IPS DF 19.7 (cell line): ENCODE data around the gene PDE4D.

Experiments used
- DNase-seq: peaks from one replicate; pipeline ENCODE4 v3.0.0-alpha.2; 2013; ENCODE audit warnings: low read depth, low spot score

PDE4D gene

GRCh38 chr5:59838989-59839388 lies 54.5 kb downstream of the PDE4D start:
- DNase-seq: no peak

GRCh38 chr5:59838067-59838466 lies 55.5 kb downstream of the PDE4D start:
- DNase-seq: no peak

- no peak for DNase-seq
Measured at GRCh38 chr5:59837071-59837470, 56.5 kb downstream of the PDE4D start.

GRCh38 chr5:59835800-59836199 lies 57.7 kb downstream of the PDE4D start:
- no peak for DNase-seq

- DNase-seq: no peak
Measured at GRCh38 chr5:59833448-59833847, 60.1 kb downstream of the PDE4D start.

GRCh38 chr5:59832577-59833301 lies 60.8 kb downstream of the PDE4D start:
- DNase-seq: no peak

- DNase-seq: no peak
Measured at GRCh38 chr5:59831326-59832010, 62.1 kb downstream of the PDE4D start.

- no peak for DNase-seq
Measured at GRCh38 chr5:59830536-59831200, 62.9 kb downstream of the PDE4D start.

GRCh38 chr5:59829922-59830321 lies 63.6 kb downstream of the PDE4D start:
- DNase-seq: no peak

- DNase-seq: no peak
Measured at GRCh38 chr5:59829386-59829785, 64.1 kb downstream of the PDE4D start.

GRCh38 chr5:59828623-59829022 lies 64.9 kb downstream of the PDE4D start:
- DNase-seq: no peak

- no peak for DNase-seq
Measured at GRCh38 chr5:59826996-59827395, 66.5 kb downstream of the PDE4D start.

- DNase-seq: no peak
Measured at GRCh38 chr5:59823420-59823819, 70.1 kb downstream of the PDE4D start.

- no peak for DNase-seq
Measured at GRCh38 chr5:59819806-59820205, 73.7 kb downstream of the PDE4D start.

GRCh38 chr5:59817536-59817935 lies 76.0 kb downstream of the PDE4D start:
- DNase-seq: no peak

GRCh38 chr5:59816654-59817300 lies 76.7 kb downstream of the PDE4D start:
- no peak for DNase-seq

GRCh38 chr5:59814537-59814872 lies 79.0 kb downstream of the PDE4D start:
- DNase-seq: no peak

- no peak for DNase-seq
Measured at GRCh38 chr5:59813761-59814536, 79.6 kb downstream of the PDE4D start.

GRCh38 chr5:59810041-59810440 lies 83.5 kb downstream of the PDE4D start:
- no peak for DNase-seq

GRCh38 chr5:59807806-59808205 lies 85.7 kb downstream of the PDE4D start:
- DNase-seq: no peak

- no peak for DNase-seq
Measured at GRCh38 chr5:59800347-59800893, 93.1 kb downstream of the PDE4D start.
